HS-27A (cell line): Measurements from ENCODE around the gene UROC1.

Source experiments
- DNase-seq: peaks from one replicate; pipeline ENCODE4 v3.0.0-alpha.2; 2012; ENCODE audit warnings: low read depth, missing footprints

Gene UROC1

GRCh38 chr3:126494970-126495230 lies 22.7 kb downstream of the UROC1 start:
- DNase-seq, result no peak

GRCh38 chr3:126494204-126494969 lies 23.2 kb downstream of the UROC1 start:
- no peak for DNase-seq

- DNase-seq, result no peak
Observed at GRCh38 chr3:126493739-126494138, 23.8 kb downstream of the UROC1 start.

GRCh38 chr3:126493051-126493450 lies 24.5 kb downstream of the UROC1 start:
- DNase-seq, result no peak

GRCh38 chr3:126491221-126492013 lies 26.2 kb downstream of the UROC1 start:
- DNase-seq, result no peak

- no peak for DNase-seq
Observed at GRCh38 chr3:126490619-126491018, 27.0 kb downstream of the UROC1 start.

- no peak for DNase-seq
Observed at GRCh38 chr3:126488886-126489569, 28.5 kb downstream of the UROC1 start.

- no peak for DNase-seq
Observed at GRCh38 chr3:126488185-126488584, 29.4 kb downstream of the UROC1 start.

GRCh38 chr3:126487151-126487771 lies 30.3 kb downstream of the UROC1 start:
- no peak for DNase-seq

GRCh38 chr3:126486360-126486847 lies 31.2 kb downstream of the UROC1 start:
- DNase-seq, result no peak

GRCh38 chr3:126485956-126486355 lies 31.6 kb downstream of the UROC1 start:
- DNase-seq, result no peak

GRCh38 chr3:126485176-126485897 lies 32.2 kb downstream of the UROC1 start:
- DNase-seq, result no peak

- no peak for DNase-seq
Observed at GRCh38 chr3:126484662-126485061, 32.9 kb downstream of the UROC1 start.

GRCh38 chr3:126484148-126484547 lies 33.4 kb downstream of the UROC1 start:
- DNase-seq, result no peak

- no peak for DNase-seq
Observed at GRCh38 chr3:126483321-126483761, 34.2 kb downstream of the UROC1 start.

- DNase-seq, result no peak
Observed at GRCh38 chr3:126482503-126483255, 34.9 kb downstream of the UROC1 start.

- no peak for DNase-seq
Observed at GRCh38 chr3:126481808-126482502, 35.6 kb downstream of the UROC1 start.

- DNase-seq, result no peak
Observed at GRCh38 chr3:126480861-126481260, 36.7 kb downstream of the UROC1 start.

- DNase-seq, result no peak
Observed at GRCh38 chr3:126480206-126480605, 37.4 kb downstream of the UROC1 start.

GRCh38 chr3:126479642-126480041 lies 37.9 kb downstream of the UROC1 start:
- no peak for DNase-seq
